ENCODE measurements around the gene MPPED2.

Gene MPPED2

DNA sequence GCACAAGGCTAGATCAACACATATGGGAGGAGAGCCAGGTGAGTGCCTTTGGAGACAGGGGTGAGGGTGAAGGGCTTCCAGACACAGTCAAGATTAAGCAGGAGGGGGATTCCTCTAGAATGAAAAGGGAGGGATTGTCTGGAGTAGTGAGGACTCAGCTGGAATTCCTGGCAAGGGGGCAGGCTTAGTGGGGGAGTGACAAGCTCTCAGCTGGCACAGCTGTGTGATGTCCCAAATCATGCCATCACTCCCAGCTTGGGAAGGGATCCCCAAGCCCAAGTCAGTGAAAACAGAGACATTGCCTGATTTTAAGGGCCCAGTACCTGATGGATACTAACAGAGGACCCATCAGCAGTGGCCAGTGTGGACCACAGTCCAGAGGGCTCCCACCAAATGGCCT lies 119.0 kb downstream of the MPPED2 start:
- H3K4me3 Mint-ChIP-seq: no peak overlapping the region
- TF ChIP-seq, protein P1, sequence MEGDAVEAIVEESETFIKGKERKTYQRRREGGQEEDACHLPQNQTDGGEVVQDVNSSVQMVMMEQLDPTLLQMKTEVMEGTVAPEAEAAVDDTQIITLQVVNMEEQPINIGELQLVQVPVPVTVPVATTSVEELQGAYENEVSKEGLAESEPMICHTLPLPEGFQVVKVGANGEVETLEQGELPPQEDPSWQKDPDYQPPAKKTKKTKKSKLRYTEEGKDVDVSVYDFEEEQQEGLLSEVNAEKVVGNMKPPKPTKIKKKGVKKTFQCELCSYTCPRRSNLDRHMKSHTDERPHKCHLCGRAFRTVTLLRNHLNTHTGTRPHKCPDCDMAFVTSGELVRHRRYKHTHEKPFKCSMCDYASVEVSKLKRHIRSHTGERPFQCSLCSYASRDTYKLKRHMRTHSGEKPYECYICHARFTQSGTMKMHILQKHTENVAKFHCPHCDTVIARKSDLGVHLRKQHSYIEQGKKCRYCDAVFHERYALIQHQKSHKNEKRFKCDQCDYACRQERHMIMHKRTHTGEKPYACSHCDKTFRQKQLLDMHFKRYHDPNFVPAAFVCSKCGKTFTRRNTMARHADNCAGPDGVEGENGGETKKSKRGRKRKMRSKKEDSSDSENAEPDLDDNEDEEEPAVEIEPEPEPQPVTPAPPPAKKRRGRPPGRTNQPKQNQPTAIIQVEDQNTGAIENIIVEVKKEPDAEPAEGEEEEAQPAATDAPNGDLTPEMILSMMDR (IDR thresholded peaks at IDR 0.05; ENCODE audit: unreplicated experiment in 3 of 3): no peak
- H3K4me1 Mint-ChIP-seq: peaks cover 28% of the 10 kb centered on the region
- no peaks in the 10 kb centered on the region for H3K27me3 Mint-ChIP-seq (ENCODE audit: low read depth)
- H3K9me3 Mint-ChIP-seq: no peaks in the 10 kb centered on the region
- H3K36me3 Mint-ChIP-seq (ENCODE audit: low read depth): peaks cover 5% of the 10 kb centered on the region
- H3K27ac Mint-ChIP-seq: no peak overlapping the region

DNA sequence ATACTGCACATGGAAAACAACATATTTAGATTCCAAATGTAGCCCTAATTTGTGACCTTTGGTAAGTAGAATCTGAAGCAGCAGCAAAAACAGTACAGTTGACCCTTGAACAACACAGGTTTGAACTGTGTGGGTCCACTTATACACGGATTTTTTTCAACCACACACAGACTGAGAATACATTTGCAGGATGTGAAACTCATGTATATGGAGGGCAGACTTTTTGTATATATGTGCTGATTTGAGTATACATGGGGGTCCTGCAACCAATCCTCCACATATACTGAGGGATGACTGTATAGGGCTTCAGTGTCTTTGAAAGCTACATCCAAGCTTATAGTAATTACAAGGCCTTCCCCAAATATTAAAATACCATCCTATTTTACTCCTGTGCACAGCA lies 120.5 kb downstream of the MPPED2 start:
- TF ChIP-seq, protein P1 (IDR thresholded peaks at IDR 0.05; ENCODE audit: unreplicated experiment in 3 of 3): no peak
- H3K27ac Mint-ChIP-seq: no peak overlapping the region
- peaks cover 21% of the 10 kb centered on the region for H3K4me1 Mint-ChIP-seq
- H3K4me3 Mint-ChIP-seq: no peak overlapping the region
- H3K9me3 Mint-ChIP-seq: no peaks in the 10 kb centered on the region
- peaks cover 4% of the 10 kb centered on the region for H3K36me3 Mint-ChIP-seq (ENCODE audit: low read depth)
- H3K27me3 Mint-ChIP-seq (ENCODE audit: low read depth): no peaks in the 10 kb centered on the region

DNA sequence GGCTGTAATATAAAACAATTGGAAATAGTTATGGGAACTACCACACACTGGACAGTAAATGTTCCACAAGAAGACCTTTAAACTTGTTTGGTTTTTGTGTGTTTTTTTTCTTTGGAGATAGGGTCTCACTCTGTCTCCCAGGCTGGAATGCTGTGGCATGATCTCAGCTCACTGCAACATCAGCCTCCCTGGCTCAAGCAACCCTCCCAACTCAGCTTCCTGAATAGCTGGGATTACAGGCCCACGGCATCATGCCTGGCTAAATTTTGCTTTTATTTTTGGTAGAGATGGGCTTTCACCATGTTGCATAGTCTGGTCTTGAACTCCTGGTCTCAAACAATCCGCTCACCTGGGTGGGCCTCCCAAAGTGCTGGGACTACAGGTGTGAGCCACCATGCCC lies 121.0 kb downstream of the MPPED2 start:
- Mint-ChIP-seq H3K36me3 (ENCODE audit: low read depth) (peaks cover 5% of the 10 kb centered on the region), H3K27ac (no peak overlapping the region), H3K4me1 (peaks cover 19% of the 10 kb centered on the region), H3K27me3 (ENCODE audit: low read depth) (no peaks in the 10 kb centered on the region), H3K4me3 (no peak overlapping the region), H3K9me3 (no peaks in the 10 kb centered on the region)
- TF ChIP-seq, protein P1 (IDR thresholded peaks at IDR 0.05; ENCODE audit: unreplicated experiment in 3 of 3): no peak

GRCh38 chr11:30463266-30463665 lies 122.9 kb downstream of the MPPED2 start:
- Mint-ChIP-seq H3K4me1 (peaks cover 12% of the 10 kb centered on the region), H3K36me3 (ENCODE audit: low read depth) (peaks cover 8% of the 10 kb centered on the region), H3K4me3 (no peak overlapping the region), H3K27me3 (ENCODE audit: low read depth) (no peaks in the 10 kb centered on the region), H3K27ac (no peak overlapping the region), H3K9me3 (no peaks in the 10 kb centered on the region)
- TF ChIP-seq, protein P1 (IDR thresholded peaks at IDR 0.05; ENCODE audit: unreplicated experiment in 3 of 3): no peak

DNA sequence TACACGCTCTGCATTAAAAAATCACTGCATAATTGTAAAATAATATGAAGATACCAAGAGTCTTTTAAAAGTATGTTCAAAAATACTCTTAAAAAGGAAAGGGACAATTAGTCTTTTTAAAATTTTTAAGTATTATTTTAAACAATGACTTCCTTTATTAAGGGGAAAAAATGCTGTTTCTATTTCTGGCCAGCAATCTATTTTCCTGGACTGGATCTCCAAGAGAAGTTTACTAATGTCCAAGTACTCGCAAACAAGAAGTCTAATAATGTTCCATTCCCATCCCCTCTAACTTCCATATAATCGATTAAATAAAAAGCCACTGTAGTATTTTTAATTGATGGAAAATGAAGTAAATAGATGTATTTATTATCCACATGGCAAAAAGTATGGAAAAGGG lies 123.7 kb downstream of the MPPED2 start:
- H3K27me3 Mint-ChIP-seq (ENCODE audit: low read depth): no peaks in the 10 kb centered on the region
- peaks cover 8% of the 10 kb centered on the region for H3K36me3 Mint-ChIP-seq (ENCODE audit: low read depth)
- H3K27ac Mint-ChIP-seq: peak overlapping the region in 1 of 3 experiments; percentile 11
- peaks cover 10% of the 10 kb centered on the region for H3K4me1 Mint-ChIP-seq
- TF ChIP-seq, protein P1 (IDR thresholded peaks at IDR 0.05; ENCODE audit: unreplicated experiment in 3 of 3): no peak
- H3K4me3 Mint-ChIP-seq: no peak overlapping the region
- no peaks in the 10 kb centered on the region for H3K9me3 Mint-ChIP-seq

- TF ChIP-seq, protein P1 (IDR thresholded peaks at IDR 0.05; ENCODE audit: unreplicated experiment in 3 of 3): no peak
- Mint-ChIP-seq H3K27me3 (ENCODE audit: low read depth) (peaks cover 3% of the 10 kb centered on the region), H3K9me3 (no peaks in the 10 kb centered on the region), H3K4me3 (no peak overlapping the region), H3K27ac (no peak overlapping the region), H3K4me1 (peaks cover 17% of the 10 kb centered on the region), H3K36me3 (ENCODE audit: low read depth) (peaks cover 10% of the 10 kb centered on the region)
Measured at GRCh38 chr11:30459821-30460220, 126.3 kb downstream of the MPPED2 start.

Data from nephron (organoid).